ENCODE data around the gene TP73. TPM values are rescaled to one million over a fixed set of nuclear protein-coding genes. Genes with fewer than 3 reads are reported as not detected.

TP73 gene
- total RNA-seq, 1 donor from 2014 or later: 3.6 TPM

DNA sequence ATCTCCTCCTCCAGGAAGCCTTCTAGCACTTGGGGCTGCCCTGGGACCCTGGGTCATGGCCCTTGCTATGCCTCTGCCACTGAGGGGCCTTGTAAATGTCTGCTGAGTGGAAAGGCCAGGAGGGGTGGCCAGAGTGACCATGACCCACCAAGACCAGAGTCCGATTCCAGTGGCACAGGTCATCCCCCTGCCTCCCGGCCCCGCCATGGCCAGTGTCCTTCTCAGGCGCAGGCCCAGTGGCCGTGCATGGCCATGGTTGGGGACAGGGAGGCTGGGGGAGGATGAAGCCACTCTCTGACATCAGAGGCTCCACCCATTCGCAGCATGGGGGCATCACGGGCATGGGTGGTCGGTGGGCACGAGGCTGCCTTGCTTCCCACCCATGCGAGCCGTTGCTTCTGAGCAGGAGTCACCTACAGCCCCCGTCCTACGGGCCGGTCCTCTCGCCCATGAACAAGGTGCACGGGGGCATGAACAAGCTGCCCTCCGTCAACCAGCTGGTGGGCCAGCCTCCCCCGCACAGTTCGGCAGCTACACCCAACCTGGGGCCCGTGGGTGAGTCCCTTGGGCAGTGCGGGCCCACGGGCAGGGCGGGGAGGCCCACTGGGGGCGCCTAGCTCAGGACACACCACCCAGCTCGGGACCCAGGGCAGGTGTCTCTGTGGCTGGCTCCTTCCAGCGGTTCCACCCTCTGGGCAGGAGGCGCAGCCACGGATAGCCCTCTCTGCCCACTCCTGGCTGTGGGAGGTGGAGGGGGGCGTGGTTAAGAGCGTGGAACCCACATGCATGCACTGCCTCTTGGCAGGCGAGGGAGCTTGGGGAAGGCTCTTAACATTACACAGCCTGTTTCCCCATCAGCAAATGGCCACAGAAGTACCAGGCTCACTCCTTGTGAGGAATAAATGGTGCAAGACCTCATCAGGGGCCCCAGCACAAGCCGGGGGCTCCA lies 77.6 kb downstream of the TP73 start:
- no peaks in the 10 kb centered on the region for H3K9me3 ChIP-seq
- no peak overlapping the region for H3K4me3 ChIP-seq
- no peaks in the 10 kb centered on the region for H3K4me1 ChIP-seq
- no peak overlapping the region for H3K27ac ChIP-seq
- ATAC-seq (no peak), DNase-seq (no peak)
- peaks cover 6% of the 10 kb centered on the region for H3K27me3 ChIP-seq (ENCODE audit: low read depth)
- TF ChIP-seq, protein P1, sequence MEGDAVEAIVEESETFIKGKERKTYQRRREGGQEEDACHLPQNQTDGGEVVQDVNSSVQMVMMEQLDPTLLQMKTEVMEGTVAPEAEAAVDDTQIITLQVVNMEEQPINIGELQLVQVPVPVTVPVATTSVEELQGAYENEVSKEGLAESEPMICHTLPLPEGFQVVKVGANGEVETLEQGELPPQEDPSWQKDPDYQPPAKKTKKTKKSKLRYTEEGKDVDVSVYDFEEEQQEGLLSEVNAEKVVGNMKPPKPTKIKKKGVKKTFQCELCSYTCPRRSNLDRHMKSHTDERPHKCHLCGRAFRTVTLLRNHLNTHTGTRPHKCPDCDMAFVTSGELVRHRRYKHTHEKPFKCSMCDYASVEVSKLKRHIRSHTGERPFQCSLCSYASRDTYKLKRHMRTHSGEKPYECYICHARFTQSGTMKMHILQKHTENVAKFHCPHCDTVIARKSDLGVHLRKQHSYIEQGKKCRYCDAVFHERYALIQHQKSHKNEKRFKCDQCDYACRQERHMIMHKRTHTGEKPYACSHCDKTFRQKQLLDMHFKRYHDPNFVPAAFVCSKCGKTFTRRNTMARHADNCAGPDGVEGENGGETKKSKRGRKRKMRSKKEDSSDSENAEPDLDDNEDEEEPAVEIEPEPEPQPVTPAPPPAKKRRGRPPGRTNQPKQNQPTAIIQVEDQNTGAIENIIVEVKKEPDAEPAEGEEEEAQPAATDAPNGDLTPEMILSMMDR (IDR thresholded peaks at IDR 0.05): no peak
- peaks cover 3% of the 10 kb centered on the region for H3K36me3 ChIP-seq
- intact Hi-C loops (cut with DNase I): no loop called here

GRCh38 chr1:3730543-3731247 lies 78.4 kb downstream of the TP73 start:
- H3K4me1 ChIP-seq: no peaks in the 10 kb centered on the region
- TF ChIP-seq, protein P1 (IDR thresholded peaks at IDR 0.05): no peak

GRCh38 chr1:3731583-3732433 lies 79.5 kb downstream of the TP73 start:
- intact Hi-C loops (cut with DNase I): no loop called here
- Histone ChIP-seq H3K4me3 (no peak overlapping the region), H3K9me3 (no peaks in the 10 kb centered on the region), H3K27me3 (ENCODE audit: low read depth) (peaks cover 6% of the 10 kb centered on the region), H3K27ac (no peak overlapping the region), H3K36me3 (peaks cover 23% of the 10 kb centered on the region), H3K4me1 (no peaks in the 10 kb centered on the region)
- TF ChIP-seq, protein P1 (IDR thresholded peaks at IDR 0.05): no peak
- DNase-seq (no peak), ATAC-seq (no peak)

More at GRCh38 chr1:3730543-3731247, 78.4 kb downstream of the TP73 start:
- no peaks in the 10 kb centered on the region for H3K9me3 ChIP-seq
- no peak overlapping the region for H3K27ac ChIP-seq
- H3K27me3 ChIP-seq (ENCODE audit: low read depth): peaks cover 6% of the 10 kb centered on the region
- DNase-seq (no peak), ATAC-seq (no peak)
- intact Hi-C loops (cut with DNase I): no loop called here
- H3K4me3 ChIP-seq: no peak overlapping the region
- H3K36me3 ChIP-seq: peaks cover 11% of the 10 kb centered on the region

DNA sequence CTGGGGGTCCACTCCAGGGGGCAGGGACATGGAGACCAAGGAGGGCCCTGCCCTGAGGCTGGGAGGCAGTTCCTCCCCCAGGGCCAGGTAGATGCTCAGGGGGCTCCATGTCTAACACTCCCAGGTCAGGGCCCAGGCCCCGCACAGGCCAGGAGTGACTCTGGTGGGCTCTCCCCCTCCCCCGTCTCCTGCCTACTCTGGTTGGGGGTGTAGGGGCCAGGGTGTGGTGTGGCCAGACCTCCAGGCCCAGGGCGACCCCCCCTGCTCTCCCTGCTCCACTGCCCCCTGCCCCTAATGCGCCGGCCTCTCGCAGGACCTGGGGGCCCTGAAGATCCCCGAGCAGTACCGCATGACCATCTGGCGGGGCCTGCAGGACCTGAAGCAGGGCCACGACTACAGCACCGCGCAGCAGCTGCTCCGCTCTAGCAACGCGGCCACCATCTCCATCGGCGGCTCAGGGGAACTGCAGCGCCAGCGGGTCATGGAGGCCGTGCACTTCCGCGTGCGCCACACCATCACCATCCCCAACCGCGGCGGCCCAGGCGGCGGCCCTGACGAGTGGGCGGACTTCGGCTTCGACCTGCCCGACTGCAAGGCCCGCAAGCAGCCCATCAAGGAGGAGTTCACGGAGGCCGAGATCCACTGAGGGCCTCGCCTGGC lies 80.2 kb downstream of the TP73 start:
- no peaks in the 10 kb centered on the region for H3K9me3 ChIP-seq
- H3K27me3 ChIP-seq (ENCODE audit: low read depth): peaks cover 6% of the 10 kb centered on the region
- no peak overlapping the region for H3K4me3 ChIP-seq
- H3K36me3 ChIP-seq: peaks cover 30% of the 10 kb centered on the region
- intact Hi-C loops (cut with DNase I): no loop called here
- no peak overlapping the region for H3K27ac ChIP-seq
- ATAC-seq: no peak
- TF ChIP-seq, protein P1 (IDR thresholded peaks at IDR 0.05): no peak
- no peak for DNase-seq
- H3K4me1 ChIP-seq: no peaks in the 10 kb centered on the region

Data from lower lobe of right lung (tissue), 2 donors.